OCI-LY7 (cell line): Measurements from ENCODE around the gene RASAL2. TPM values are rescaled to one million over a fixed set of nuclear protein-coding genes. Genes with fewer than 3 reads are reported as not detected.

ENCODE experiments used
- BruUV-seq: library from RNA; stranded (reverse); fragments of 400-500 nt; replicated peaks from 2 replicates; lab custom pipeline; 2021; lab: Mats Ljungman, UMichigan
- CTCF ChIA-PET: fragments of 300-600 bp; sonication (Branson Sonifier 250); formaldehyde crosslinking; loops from one replicate; lab custom pipeline; 2022; ENCODE audit warnings: antibody characterized with exemption; ENCODE audit not compliant: unreplicated experiment; lab: Charles Lee
- POLR2A ChIA-PET: fragments of 300-600 bp; sonication (Branson Sonifier 250); formaldehyde crosslinking; loops from one replicate; lab custom pipeline; 2022; ENCODE audit warnings: antibody characterized with exemption; lab: Charles Lee
- DNase-seq: peaks from one replicate; pipeline ENCODE4 v3.0.0-alpha.2; 2015; ENCODE audit warnings: low spot score
- H2AFZ ChIP-seq: fragments of 200-600 bp; sonication (generic), shearing (Covaris generic); 2 replicates; pipeline ENCODE4 v1.6.1; 2014; ENCODE audit warnings: mild to moderate bottlenecking, antibody characterized with exemption, low read length, moderate library complexity
- H3K27ac ChIP-seq: fragments of 200-600 bp; sonication (generic); 2 replicates; pipeline ENCODE4 v1.5.1; 2014; ENCODE audit warnings: mixed run types, low read depth, mild to moderate bottlenecking, moderate library complexity, low read length, inconsistent platforms; ENCODE audit not compliant: poor library complexity, severe bottlenecking
- H3K36me3 ChIP-seq: fragments of 200-600 bp; sonication (generic); 2 replicates; pipeline ENCODE4 v1.6.1; 2014; ENCODE audit warnings: mild to moderate bottlenecking, antibody characterized with exemption, low read length, moderate library complexity, mixed read lengths; ENCODE audit not compliant: insufficient read depth
- H3K4me1 ChIP-seq: fragments of 200-600 bp; sonication (generic); 2 replicates; pipeline ENCODE4 v1.5.1; 2014; ENCODE audit warnings: mild to moderate bottlenecking, low read length; ENCODE audit not compliant: insufficient read depth, poor library complexity, severe bottlenecking
- H3K4me2 ChIP-seq: fragments of 200-600 bp; sonication (generic); 2 replicates; pipeline ENCODE4 v1.6.1; 2014; ENCODE audit warnings: mild to moderate bottlenecking, low read length
- H3K4me3 ChIP-seq: fragments of 200-600 bp; sonication (generic); 2 replicates; pipeline ENCODE4 v1.5.1; 2014; ENCODE audit warnings: mild to moderate bottlenecking, low read depth, low read length; ENCODE audit not compliant: poor library complexity, severe bottlenecking
- H3K79me2 ChIP-seq: fragments of 200-600 bp; sonication (generic); 2 replicates; pipeline ENCODE4 v1.6.1; 2016; ENCODE audit warnings: low read depth, mild to moderate bottlenecking, low read length, moderate library complexity, mixed read lengths; ENCODE audit not compliant: insufficient read depth
- H3K9me2 ChIP-seq: fragments of 200-600 bp; sonication (generic); 2 replicates; pipeline ENCODE4 v1.6.1; 2016; ENCODE audit warnings: mild to moderate bottlenecking, low read length, mixed read lengths; ENCODE audit not compliant: insufficient read depth
- H3K9me3 ChIP-seq: fragments of 200-600 bp; sonication (generic); 2 replicates; pipeline ENCODE4 v1.6.1; 2014; ENCODE audit warnings: mild to moderate bottlenecking, mixed run types, low read length, mixed read lengths
- H4K20me1 ChIP-seq: fragments of 200-600 bp; sonication (generic); 2 replicates; pipeline ENCODE4 v1.6.1; 2014; ENCODE audit warnings: mild to moderate bottlenecking, antibody characterized with exemption, low read length, moderate library complexity, mixed read lengths; ENCODE audit not compliant: insufficient read depth
- EZH2phosphoT487 ChIP-seq: fragments of 200-600 bp; sonication (generic); IDR thresholded peaks from 2 replicates; pipeline ENCODE4 v1.6.1; 2018; ENCODE audit warnings: low read depth, borderline replicate concordance, mild to moderate bottlenecking, mixed run types, antibody characterized with exemption, low read length, moderate library complexity, mixed read lengths
- intact Hi-C: fragments of 100-400 bp; cut with micrococcal nuclease; formaldehyde crosslinking; loops from one replicate; pipeline ENCODE4 v1.10.0; 2022; ENCODE audit not compliant: unreplicated experiment
- total RNA-seq, 2 experiments: library from RNA; depleted of rRNA in 1 of 2; stranded (reverse); fragments of >200 nt in 1 of 2; shearing (Covaris generic) in 1 of 2; gene quantifications; 2 replicates each; pipeline ENCODE4 v1.2.3, GENCODE V29; 2014 to 2022
- TF ChIP-seq, protein P1 (sequence below): fragments of 200-600 bp; sonication (generic); conservative IDR thresholded peaks from 2 replicates; pipeline ENCODE4 v1.5.1; 2014; ENCODE audit warnings: mild to moderate bottlenecking, antibody characterized with exemption, low read length, moderate library complexity, mixed read lengths

Gene RASAL2
- total RNA-seq, 2 experiments from 2014 or later: 0.09 to 0.27 TPM

DNA sequence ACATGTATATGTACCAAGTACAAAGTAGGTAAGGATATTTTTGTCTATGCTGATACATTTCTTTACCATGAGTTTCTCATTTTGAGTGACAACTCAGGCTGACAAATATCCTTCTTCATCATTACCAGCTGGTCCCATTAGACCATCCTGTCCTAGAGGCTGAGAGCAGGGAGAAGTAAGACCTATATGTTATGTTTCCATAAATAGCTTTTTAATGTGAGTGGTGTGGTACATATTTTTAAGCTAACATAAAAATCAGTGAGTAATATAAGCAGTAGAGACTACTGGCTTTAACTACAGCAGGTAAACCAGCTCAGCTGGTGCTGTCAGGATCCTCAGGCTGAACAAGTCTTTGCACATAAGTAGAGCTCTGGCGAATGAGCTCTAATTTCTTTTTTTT lies 340.5 kb downstream of the RASAL2 start:
- TF ChIP-seq, protein P1, sequence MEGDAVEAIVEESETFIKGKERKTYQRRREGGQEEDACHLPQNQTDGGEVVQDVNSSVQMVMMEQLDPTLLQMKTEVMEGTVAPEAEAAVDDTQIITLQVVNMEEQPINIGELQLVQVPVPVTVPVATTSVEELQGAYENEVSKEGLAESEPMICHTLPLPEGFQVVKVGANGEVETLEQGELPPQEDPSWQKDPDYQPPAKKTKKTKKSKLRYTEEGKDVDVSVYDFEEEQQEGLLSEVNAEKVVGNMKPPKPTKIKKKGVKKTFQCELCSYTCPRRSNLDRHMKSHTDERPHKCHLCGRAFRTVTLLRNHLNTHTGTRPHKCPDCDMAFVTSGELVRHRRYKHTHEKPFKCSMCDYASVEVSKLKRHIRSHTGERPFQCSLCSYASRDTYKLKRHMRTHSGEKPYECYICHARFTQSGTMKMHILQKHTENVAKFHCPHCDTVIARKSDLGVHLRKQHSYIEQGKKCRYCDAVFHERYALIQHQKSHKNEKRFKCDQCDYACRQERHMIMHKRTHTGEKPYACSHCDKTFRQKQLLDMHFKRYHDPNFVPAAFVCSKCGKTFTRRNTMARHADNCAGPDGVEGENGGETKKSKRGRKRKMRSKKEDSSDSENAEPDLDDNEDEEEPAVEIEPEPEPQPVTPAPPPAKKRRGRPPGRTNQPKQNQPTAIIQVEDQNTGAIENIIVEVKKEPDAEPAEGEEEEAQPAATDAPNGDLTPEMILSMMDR: no peak
- no peak for TF ChIP-seq EZH2phosphoT487

DNA sequence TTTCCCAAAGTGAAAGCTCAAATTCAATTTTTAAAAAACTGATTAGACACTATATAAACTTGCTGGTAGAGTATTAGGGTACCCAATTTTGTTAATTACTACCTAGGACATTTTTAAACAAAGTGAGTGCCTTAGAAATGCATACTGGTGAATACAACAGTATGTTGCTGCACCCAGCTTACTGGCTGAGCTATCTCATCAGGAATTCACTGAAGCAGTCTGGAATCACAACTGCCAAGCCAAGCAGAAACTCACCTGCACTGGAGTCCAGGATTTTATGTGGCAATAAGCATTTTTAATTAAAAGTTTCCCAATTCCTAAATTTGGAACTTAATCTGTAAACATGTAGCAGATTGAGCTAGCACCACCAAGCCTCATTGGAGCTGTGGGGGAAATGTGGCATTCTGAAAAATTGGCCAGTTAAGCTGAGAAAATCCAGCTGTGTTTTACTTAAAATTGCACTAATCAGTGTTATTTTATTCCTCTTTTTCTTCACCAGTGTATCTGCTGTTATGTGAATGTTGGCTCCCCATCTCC lies 341.1 kb downstream of the RASAL2 start:
- intact Hi-C loops: no loop called here
- no peaks in the 10 kb centered on the region for H4K20me1 ChIP-seq
- no peaks in the 10 kb centered on the region for H3K79me2 ChIP-seq
- TF ChIP-seq EZH2phosphoT487: no peak
- TF ChIP-seq, protein P1: no peak
- no peak overlapping the region for H3K4me2 ChIP-seq
- CTCF ChIA-PET: no interaction called here
- no peak overlapping the region for H3K4me3 ChIP-seq
- no TSS peak for BruUV-seq
- H3K9me2 ChIP-seq: no peaks in the 10 kb centered on the region
- H2AFZ ChIP-seq: no peak overlapping the region
- no peaks in the 10 kb centered on the region for H3K36me3 ChIP-seq
- POLR2A ChIA-PET: interaction anchor here (0.5 to 1.4 kb wide), 3 partner anchors 10 to 542 kb away, joined by 3 to 7 read pairs (median 3); no protein-coding TSS in a partner anchor
- no peak for DNase-seq
- no peaks in the 10 kb centered on the region for H3K9me3 ChIP-seq
- H3K4me1 ChIP-seq: no peaks in the 10 kb centered on the region
- H3K27ac ChIP-seq: no peak overlapping the region

More for the DNA sequence above, 340.5 kb downstream of the RASAL2 start:
- no peak overlapping the region for H2AFZ ChIP-seq
- ChIA-PET CTCF (no interaction called here), POLR2A (interaction anchor here (0.5 to 1.4 kb wide), 4 partner anchors 11 to 541 kb away, joined by 3 to 7 read pairs (median 3); no protein-coding TSS in a partner anchor)
- H4K20me1 ChIP-seq: no peaks in the 10 kb centered on the region
- intact Hi-C loops: no loop called here
- H3K4me3 ChIP-seq: no peak overlapping the region
- no peaks in the 10 kb centered on the region for H3K9me2 ChIP-seq
- no peaks in the 10 kb centered on the region for H3K36me3 ChIP-seq
- H3K27ac ChIP-seq: no peak overlapping the region
- no peaks in the 10 kb centered on the region for H3K4me1 ChIP-seq
- no peaks in the 10 kb centered on the region for H3K9me3 ChIP-seq
- no TSS peak for BruUV-seq
- H3K79me2 ChIP-seq: no peaks in the 10 kb centered on the region
- DNase-seq: no peak
- H3K4me2 ChIP-seq: no peak overlapping the region

DNA sequence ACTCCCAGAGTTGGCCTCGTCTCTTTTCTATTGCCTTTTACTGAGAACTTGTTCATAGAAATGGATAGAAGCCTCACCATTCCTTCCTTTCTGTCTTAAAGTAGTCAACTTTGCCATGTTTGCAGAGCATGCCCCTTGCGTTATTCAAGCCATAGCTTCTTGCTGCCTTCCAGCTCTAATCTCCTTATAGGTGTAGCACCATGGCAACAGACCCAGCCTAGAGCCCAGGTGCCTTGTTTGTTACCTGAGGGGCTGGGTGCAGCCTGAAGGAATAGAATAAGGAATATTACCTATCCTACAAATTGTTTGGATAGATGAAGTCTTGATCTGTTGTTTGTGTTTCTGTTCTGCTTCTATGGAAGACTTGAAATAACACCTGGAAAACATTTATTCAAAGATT lies 343.0 kb downstream of the RASAL2 start:
- no peaks in the 10 kb centered on the region for H3K4me1 ChIP-seq
- H2AFZ ChIP-seq: no peak overlapping the region
- H3K27ac ChIP-seq: no peak overlapping the region
- H3K9me2 ChIP-seq: no peaks in the 10 kb centered on the region
- TF ChIP-seq EZH2phosphoT487: no peak
- TF ChIP-seq, protein P1: no peak
- H4K20me1 ChIP-seq: no peaks in the 10 kb centered on the region
- DNase-seq: no peak
- no peak overlapping the region for H3K4me3 ChIP-seq
- no TSS peak for BruUV-seq
- no peaks in the 10 kb centered on the region for H3K9me3 ChIP-seq
- no peaks in the 10 kb centered on the region for H3K79me2 ChIP-seq
- intact Hi-C loops: no loop called here
- no peak overlapping the region for H3K4me2 ChIP-seq
- ChIA-PET POLR2A (interaction anchor here (0.6 to 1.0 kb wide), 2 partner anchors 11 kb away, joined by 3 read pairs; no protein-coding TSS in a partner anchor), CTCF (no interaction called here)
- no peaks in the 10 kb centered on the region for H3K36me3 ChIP-seq
